Measurements from ENCODE around the gene ALG5.

Gene ALG5

GRCh38 chr13:36975172-36975571, 24.0 kb downstream of the ALG5 start:
- no peak for DNase-seq

GRCh38 chr13:36973621-36974295, 25.4 kb downstream of the ALG5 start:
- DNase-seq, result no peak

- DNase-seq, result no peak
Observed at GRCh38 chr13:36973009-36973408, 26.1 kb downstream of the ALG5 start.

- DNase-seq, result no peak
Observed at GRCh38 chr13:36966404-36966803, 32.7 kb downstream of the ALG5 start.

- no peak for DNase-seq
Observed at GRCh38 chr13:36965767-36966166, 33.4 kb downstream of the ALG5 start.

- DNase-seq, result no peak
Observed at GRCh38 chr13:36959456-36960116, 39.6 kb downstream of the ALG5 start.

GRCh38 chr13:36954542-36954941, 44.6 kb downstream of the ALG5 start:
- no peak for DNase-seq

- no peak for DNase-seq
Observed at GRCh38 chr13:36950920-36951319, 48.2 kb downstream of the ALG5 start.

GRCh38 chr13:36950330-36950729, 48.8 kb downstream of the ALG5 start:
- DNase-seq, result no peak

- DNase-seq, result no peak
Observed at GRCh38 chr13:36945078-36945477, 54.1 kb downstream of the ALG5 start.

GRCh38 chr13:36925603-36926002, 73.5 kb downstream of the ALG5 start:
- DNase-seq, result no peak

- DNase-seq, result no peak
Observed at GRCh38 chr13:36924001-36924400, 75.1 kb downstream of the ALG5 start.

- DNase-seq, result no peak
Observed at GRCh38 chr13:36921631-36922301, 77.4 kb downstream of the ALG5 start.

GRCh38 chr13:36920616-36921185, 78.4 kb downstream of the ALG5 start:
- no peak for DNase-seq

- DNase-seq, result peak; percentile 10
Observed at GRCh38 chr13:36919833-36920615, 79.1 kb downstream of the ALG5 start, which contains the start of gene SMAD9. SMAD9 (minus strand) TSS chr13:36920238; CDS start chr13:36879689, 40,549 bp downstream.

- DNase-seq, result no peak
Observed at GRCh38 chr13:36919171-36919832, 79.8 kb downstream of the ALG5 start.

- no peak for DNase-seq
Observed at GRCh38 chr13:36918246-36919131, 80.7 kb downstream of the ALG5 start.

GRCh38 chr13:36917311-36917710, 81.8 kb downstream of the ALG5 start:
- DNase-seq, result no peak

- no peak for DNase-seq
Observed at GRCh38 chr13:36915896-36916640, 83.1 kb downstream of the ALG5 start.

- no peak for DNase-seq
Observed at GRCh38 chr13:36915106-36915505, 84.0 kb downstream of the ALG5 start.

GRCh38 chr13:36914648-36915047, 84.5 kb downstream of the ALG5 start:
- no peak for DNase-seq

Measured in stimulated activated CD4-positive, alpha-beta T cell treated with anti-CD3 and anti-CD28 coated beads, Interleukin-12 subunit alpha, Interleukin-12 subunit beta, amount 100 ng/mL, for 4 hours (primary cell).